Transverse colon (tissue), 4 donors: ENCODE results near the gene SCARB2. TPM values are rescaled to one million over a fixed set of nuclear protein-coding genes. Genes with fewer than 3 reads are reported as not detected.

Source experiments
- DNase-seq: peaks from one replicate; pipeline ENCODE4 v3.0.0-alpha.2; 2019
- H3K27ac ChIP-seq, 4 donors: fragments of 200-600 bp; sonication (generic); 2 replicates each; pipeline ENCODE4 v1.5.1; 2016 to 2018; ENCODE audit warnings: inconsistent platforms in 4 of 4
- H3K27me3 ChIP-seq: fragments of 200-600 bp; sonication (generic); 2 replicates; pipeline ENCODE4 v1.5.1; 2017; ENCODE audit warnings: inconsistent platforms
- H3K36me3 ChIP-seq, 4 donors: fragments of 200-600 bp; sonication (generic); 2 replicates each; pipeline ENCODE4 v1.5.1; 2017 to 2019; ENCODE audit warnings: inconsistent platforms in 4 of 4
- H3K4me1 ChIP-seq, 4 donors: fragments of 200-600 bp; sonication (generic); 2 replicates each; pipeline ENCODE4 v1.5.1; 2017 to 2020; ENCODE audit warnings: inconsistent platforms in 4 of 4
- H3K4me3 ChIP-seq, 4 donors: fragments of 200-600 bp; sonication (generic); 1 replicate in 1 of 4; 2 replicates in 3 of 4; pipeline versions ENCODE4 v1.5.1 to v1.6.1; 2017 to 2019; ENCODE audit warnings: inconsistent platforms in 4 of 4
- H3K9me3 ChIP-seq, 2 donors: fragments of 200-600 bp; sonication (generic); 2 replicates each; pipeline ENCODE4 v1.5.1; 2017 to 2019; ENCODE audit warnings: inconsistent platforms in 2 of 2
- EP300 ChIP-seq: sonication (generic); formaldehyde crosslinking; IDR thresholded peaks from one replicate; pipeline ENCODE4 v1.6.1; 2017; ENCODE audit warnings: antibody characterized with exemption, low read depth
- POLR2A ChIP-seq: fragments of 450-650 bp; IDR thresholded peaks from one replicate; pipeline ENCODE4 v1.6.1; 2016; ENCODE audit warnings: antibody characterized with exemption, mild to moderate bottlenecking, moderate library complexity
- POLR2AphosphoS5 ChIP-seq, 3 donors: sonication (generic); formaldehyde crosslinking; IDR thresholded peaks; one replicate each; pipeline ENCODE4 v1.6.1; 2016; ENCODE audit warnings: antibody characterized with exemption in 3 of 3
- WGBS, 2 donors: methylation state at CpG; one replicate each; pipeline ENCODE4 v1.1.5; 2018; ENCODE audit warnings: low coverage in 1 of 2; 5-methylcytosine and 5-hydroxymethylcytosine counted together
- in situ Hi-C, 4 donors: fragments of 200-750 bp; cut with MboI; loops; one replicate each; pipeline versions ENCODE4 v1.15.0 to v1.15.1; 2017; ENCODE audit warnings: low sequenced_read_pairs in 3 of 4, low pct_ligation_motif_present in 1 of 4, low pct_unique_long_range_greater_than_20kb in 1 of 4
- intact Hi-C: fragments of 100-400 bp; cut with DNase I; formaldehyde crosslinking; loops from one replicate; pipeline ENCODE4 v1.15.1; 2023; ENCODE audit warnings: low total_unique reads
- total RNA-seq, 4 donors: library from RNA; depleted of rRNA; stranded (reverse); fragments of >200 nt; gene quantifications; one replicate each; pipeline ENCODE4 v1.1.0, GENCODE V29; 2016
- TF ChIP-seq, protein P1 (sequence below), 5 experiments: fragments of 200-600 bp in 3 of 5; fragments of 450-650 bp in 2 of 5; sonication (generic) in 3 of 5; IDR thresholded peaks; 1 replicate in 2 of 5; 2 replicates in 3 of 5; pipeline ENCODE4 v1.5.1; 2016 to 2017; ENCODE audit warnings: antibody characterized with exemption in 5 of 5, inconsistent platforms in 3 of 5, mild to moderate bottlenecking in 2 of 5, moderate library complexity in 1 of 5

Gene SCARB2
- total RNA-seq, 4 donors from 2014 or later = 139 to 210 (median 194) TPM

GRCh38 chr4:76256032-76256431 is 42.4 kb upstream of the SCARB2 start:
- 82% methylated on average over 6 of the region's 6 CpGs; no CpG with 5 or more reads in 1 of the 2 donors for WGBS, 2 donors

DNA sequence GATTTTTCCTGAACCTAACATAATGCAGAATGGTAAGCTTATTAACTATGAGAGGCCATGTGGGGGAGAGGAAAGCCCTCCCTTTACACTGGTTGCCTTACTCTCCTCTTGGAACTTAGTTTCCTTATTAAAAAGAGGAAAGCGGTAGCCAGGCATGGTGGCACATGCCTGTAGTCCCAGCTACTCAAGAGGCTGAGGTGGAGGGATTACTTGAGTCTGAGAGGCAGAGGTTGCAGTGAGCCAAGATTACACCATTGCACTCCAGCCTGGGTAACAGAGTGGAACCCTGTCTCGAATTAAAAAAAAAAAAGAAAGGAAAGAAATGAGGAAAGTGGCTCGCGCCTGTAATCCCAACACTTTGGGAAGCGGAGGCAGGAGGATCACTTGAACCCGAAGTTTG is 39.9 kb upstream of the SCARB2 start:
- Histone ChIP-seq H3K27ac (no peak overlapping the region), H3K27me3 (peaks cover 3% of the 10 kb centered on the region), H3K4me3 (no peak overlapping the region), H3K4me1 (peaks cover 4 to 12% (median 7%) of the 10 kb centered on the region in 4 donors), H3K36me3 (no peaks in the 10 kb centered on the region), H3K9me3 (no peaks in the 10 kb centered on the region)
- WGBS, 2 donors = 74 to 77% methylated on average over 5 to 6 of the region's 6 CpGs
- no peak for DNase-seq
- intact Hi-C loops = loop anchor here (5.0 kb wide), 1 partner anchor 76 kb away; no protein-coding TSS in a partner anchor
- in situ Hi-C loops = no loop called here
- TF ChIP-seq POLR2AphosphoS5 (IDR thresholded peaks at IDR 0.05) = no peak
- no peak for TF ChIP-seq POLR2A
- TF ChIP-seq, protein P1, sequence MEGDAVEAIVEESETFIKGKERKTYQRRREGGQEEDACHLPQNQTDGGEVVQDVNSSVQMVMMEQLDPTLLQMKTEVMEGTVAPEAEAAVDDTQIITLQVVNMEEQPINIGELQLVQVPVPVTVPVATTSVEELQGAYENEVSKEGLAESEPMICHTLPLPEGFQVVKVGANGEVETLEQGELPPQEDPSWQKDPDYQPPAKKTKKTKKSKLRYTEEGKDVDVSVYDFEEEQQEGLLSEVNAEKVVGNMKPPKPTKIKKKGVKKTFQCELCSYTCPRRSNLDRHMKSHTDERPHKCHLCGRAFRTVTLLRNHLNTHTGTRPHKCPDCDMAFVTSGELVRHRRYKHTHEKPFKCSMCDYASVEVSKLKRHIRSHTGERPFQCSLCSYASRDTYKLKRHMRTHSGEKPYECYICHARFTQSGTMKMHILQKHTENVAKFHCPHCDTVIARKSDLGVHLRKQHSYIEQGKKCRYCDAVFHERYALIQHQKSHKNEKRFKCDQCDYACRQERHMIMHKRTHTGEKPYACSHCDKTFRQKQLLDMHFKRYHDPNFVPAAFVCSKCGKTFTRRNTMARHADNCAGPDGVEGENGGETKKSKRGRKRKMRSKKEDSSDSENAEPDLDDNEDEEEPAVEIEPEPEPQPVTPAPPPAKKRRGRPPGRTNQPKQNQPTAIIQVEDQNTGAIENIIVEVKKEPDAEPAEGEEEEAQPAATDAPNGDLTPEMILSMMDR (IDR thresholded peaks at IDR 0.05) = no peak
- TF ChIP-seq EP300 = no peak

More at GRCh38 chr4:76256032-76256431, 42.4 kb upstream of the SCARB2 start:
- TF ChIP-seq, protein P1 (IDR thresholded peaks at IDR 0.05) = no peak
- no peak for TF ChIP-seq POLR2A
- TF ChIP-seq EP300 = no peak
- no peak for TF ChIP-seq POLR2AphosphoS5 (IDR thresholded peaks at IDR 0.05)
- no peaks in the 10 kb centered on the region for H3K36me3 ChIP-seq
- H3K27me3 ChIP-seq = peaks cover 3% of the 10 kb centered on the region
- in situ Hi-C loops = no loop called here
- H3K4me3 ChIP-seq = no peak overlapping the region
- no peak for DNase-seq
- intact Hi-C loops = no loop called here
- peaks cover 0 to 9% (median 3%) of the 10 kb centered on the region in 4 donors for H3K4me1 ChIP-seq
- no peak overlapping the region for H3K27ac ChIP-seq
- no peaks in the 10 kb centered on the region for H3K9me3 ChIP-seq

DNA sequence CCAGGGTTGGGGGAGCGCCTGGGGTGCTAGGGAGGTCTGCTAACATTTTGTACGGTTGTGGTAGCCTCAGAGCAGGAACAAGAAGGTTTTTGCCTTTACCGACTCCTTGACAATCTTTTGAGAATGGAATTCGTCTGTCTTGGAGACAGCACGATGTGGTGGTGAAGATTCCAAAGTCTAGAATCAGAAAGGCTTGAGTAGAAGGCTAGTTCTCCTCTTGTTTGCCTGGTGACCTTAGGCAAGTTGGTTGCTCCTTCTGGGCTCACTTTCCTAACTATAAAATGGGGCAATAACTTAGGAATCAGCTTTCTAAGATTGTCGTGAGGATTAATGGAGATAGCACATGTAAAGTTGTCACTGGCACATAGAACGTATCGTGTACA is 38.6 kb upstream of the SCARB2 start:
- peaks cover 4 to 12% (median 7%) of the 10 kb centered on the region in 4 donors for H3K4me1 ChIP-seq
- H3K36me3 ChIP-seq = no peaks in the 10 kb centered on the region
- H3K27me3 ChIP-seq = peaks cover 3% of the 10 kb centered on the region
- H3K9me3 ChIP-seq = no peaks in the 10 kb centered on the region
- intact Hi-C loops (loop anchor here (5.0 kb wide), 1 partner anchor 75 kb away; no protein-coding TSS in a partner anchor), in situ Hi-C loops (no loop called here)
- H3K4me3 ChIP-seq = peak overlapping the region in 3 of 4 donors; percentile 38 to 60 (median 50)
- DNase-seq = no peak
- 91 to 92% methylated on average over 4 to 8 of the region's 8 CpGs for WGBS, 2 donors
- peak overlapping the region in 3 of 4 donors; percentile 46 to 54 (median 47) for H3K27ac ChIP-seq
- TF ChIP-seq EP300 (no peak), POLR2AphosphoS5 (IDR thresholded peaks at IDR 0.05) (no peak), POLR2A (no peak)
- TF ChIP-seq, protein P1 (IDR thresholded peaks at IDR 0.05) = no peak

- TF ChIP-seq POLR2AphosphoS5 (IDR thresholded peaks at IDR 0.05) (peak in 2 of 3 donors; percentile 58 to 66), EP300 (no peak), POLR2A (peak; percentile 35)
- TF ChIP-seq, protein P1 (IDR thresholded peaks at IDR 0.05) = peak; percentile 40 to 73 (median 48)
- peak; percentile 86 for DNase-seq
- Histone ChIP-seq H3K36me3 (no peaks in the 10 kb centered on the region), H3K9me3 (no peaks in the 10 kb centered on the region), H3K27ac (peak within 1 kb of the TSS; percentile 28 to 54 (median 46)), H3K4me1 (peaks cover 4 to 12% (median 7%) of the 10 kb centered on the region in 4 donors), H3K27me3 (peaks cover 3% of the 10 kb centered on the region), H3K4me3 (peak within 1 kb of the TSS; percentile 16 to 60 (median 44))
- intact Hi-C loops = loop anchor here (5.0 kb wide), 1 partner anchor 74 kb away; no protein-coding TSS in a partner anchor
- 18 to 80% methylated on average over 1 to 68 of the region's 68 CpGs for WGBS, 2 donors
- in situ Hi-C loops = no loop called here
Measured at GRCh38 chr4:76251441-76252270, 38.0 kb upstream of the SCARB2 start, which contains the start of gene FAM47E. Gene FAM47E (plus strand): TSS chr4:76251721. CDS start chr4:76251747, 26 bp downstream.
